A673 (cell line): ENCODE results near the gene PLEKHM1. TPM values are rescaled to one million over a fixed set of nuclear protein-coding genes. Genes with fewer than 3 reads are reported as not detected.
A peak's percentile ranks its signal among the peaks of the same experiment; 100 is the strongest.

ENCODE experiments used
- BruUV-seq: library from RNA; stranded (reverse); fragments of 400-500 nt; replicated peaks from 2 replicates; lab custom pipeline; 2021; lab: Mats Ljungman, UMichigan
- CTCF ChIA-PET: fragments of 300-600 bp; sonication (Branson Sonifier 250); formaldehyde crosslinking; loops from one replicate; lab custom pipeline; 2022; ENCODE audit warnings: antibody characterized with exemption; lab: Charles Lee
- POLR2A ChIA-PET: fragments of 300-600 bp; sonication (Branson Sonifier 250); formaldehyde crosslinking; loops from one replicate; lab custom pipeline; 2022; ENCODE audit warnings: antibody characterized with exemption; ENCODE audit not compliant: low non-redundant PET; lab: Charles Lee
- DNase-seq: peaks from one replicate; pipeline ENCODE4 v3.0.0-alpha.2; 2015; ENCODE audit warnings: low spot score
- H3K27ac ChIP-seq: fragments of 200-600 bp; sonication (generic); 2 replicates; pipeline ENCODE4 v1.5.1; 2016; ENCODE audit warnings: mixed run types, low read depth, mild to moderate bottlenecking, mixed read lengths, antibody characterized with exemption, low read length; ENCODE audit not compliant: poor library complexity, severe bottlenecking
- H3K27me3 ChIP-seq: fragments of 200-600 bp; sonication (generic); replicated peaks from 2 replicates; pipeline ENCODE4 v1.6.1; 2017; ENCODE audit warnings: mixed run types, low read depth, mild to moderate bottlenecking, mixed read lengths, antibody characterized with exemption, low read length; ENCODE audit not compliant: insufficient read depth, poor library complexity
- H3K36me3 ChIP-seq: fragments of 200-600 bp; sonication (generic); 2 replicates; pipeline ENCODE4 v1.6.1; 2016; ENCODE audit warnings: mixed run types, mild to moderate bottlenecking, mixed read lengths, antibody characterized with exemption, low read length; ENCODE audit not compliant: insufficient read depth, poor library complexity, severe bottlenecking
- H3K4me1 ChIP-seq: fragments of 200-600 bp; sonication (generic); 2 replicates; pipeline ENCODE4 v1.6.1; 2017; ENCODE audit warnings: mixed run types, mild to moderate bottlenecking, mixed read lengths, antibody characterized with exemption, low read length; ENCODE audit not compliant: insufficient read depth, poor library complexity, severe bottlenecking
- H3K4me3 ChIP-seq: fragments of 200-600 bp; sonication (generic); 2 replicates; pipeline ENCODE4 v1.5.1; 2016; ENCODE audit warnings: low read depth, mixed run types, mild to moderate bottlenecking, mixed read lengths, low read length; ENCODE audit not compliant: poor library complexity, severe bottlenecking
- H3K9me3 ChIP-seq: fragments of 200-600 bp; sonication (generic); 2 replicates; pipeline ENCODE4 v1.6.1; 2016; ENCODE audit warnings: mixed run types, low read depth, mild to moderate bottlenecking, mixed read lengths, antibody characterized with exemption, low read length; ENCODE audit not compliant: poor library complexity, severe bottlenecking
- EZH2 ChIP-seq: fragments of 200-600 bp; sonication (generic); IDR thresholded peaks from 2 replicates; pipeline ENCODE4 v1.6.1; 2017; ENCODE audit warnings: borderline replicate concordance, low read depth, mild to moderate bottlenecking, mixed read lengths, antibody characterized with exemption, low read length; ENCODE audit not compliant: poor library complexity, severe bottlenecking
- intact Hi-C: fragments of 100-400 bp; cut with micrococcal nuclease; formaldehyde crosslinking; loops from one replicate; pipeline ENCODE4 v1.10.0; 2022; ENCODE audit not compliant: unreplicated experiment
- total RNA-seq: library from RNA; stranded (reverse); gene quantifications from 2 replicates; pipeline ENCODE4 v1.2.3, GENCODE V29; 2021
- TF ChIP-seq, protein P1 (sequence below): fragments of 300-800, 200-600 bp; sonication (generic); conservative IDR thresholded peaks from 2 replicates; pipeline ENCODE4 v1.5.1; 2017; ENCODE audit warnings: low read depth, mild to moderate bottlenecking, antibody characterized with exemption, low read length, moderate library complexity, mixed read lengths

Gene PLEKHM1
- total RNA-seq, 1 experiment from 2014 or later: 11.9 TPM

DNA sequence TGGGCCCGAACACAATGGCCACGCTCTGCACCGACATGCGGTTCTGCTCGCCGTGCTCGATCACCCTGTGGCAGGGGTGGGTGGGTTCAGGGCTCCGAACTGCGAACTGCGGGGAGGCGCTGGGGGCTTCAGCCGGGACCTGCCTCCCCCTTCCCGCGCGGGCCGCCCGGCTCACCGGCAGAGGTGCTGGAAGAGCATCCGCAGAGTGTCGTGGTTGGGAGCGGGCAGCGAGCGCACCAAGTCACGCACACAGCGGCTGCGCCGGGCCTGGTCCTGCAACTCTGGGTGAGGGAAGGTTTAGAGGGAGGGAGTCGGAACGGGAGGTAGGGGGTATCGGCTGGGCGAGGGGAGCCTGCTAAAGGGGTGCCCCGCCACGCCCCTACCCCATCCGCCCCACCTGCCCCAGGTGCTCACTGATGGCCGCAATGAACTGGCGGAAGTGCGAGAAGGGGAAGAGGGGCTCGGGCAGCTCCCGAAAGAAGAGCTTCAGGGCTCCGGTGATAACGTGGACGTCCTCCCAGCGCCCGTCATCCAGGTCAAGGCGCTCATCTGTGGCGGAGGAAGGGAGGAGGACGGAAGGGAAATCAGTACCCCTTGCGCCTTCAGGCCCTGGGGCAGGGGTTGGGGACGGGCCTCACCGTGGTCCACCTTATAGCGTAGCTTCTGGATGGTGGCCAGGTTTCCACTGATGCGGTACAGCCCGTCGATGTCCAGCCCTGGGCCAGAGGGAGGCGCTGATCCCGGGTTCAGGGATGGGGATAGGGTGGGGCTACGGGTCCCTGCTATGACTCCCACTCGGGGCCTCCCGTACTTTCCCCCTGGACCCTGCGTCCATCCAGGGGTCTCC lies 94.7 kb downstream of the PLEKHM1 start:
- Histone ChIP-seq H3K4me3 (peak overlapping the region; percentile 15), H3K27me3 (no peaks in the 10 kb centered on the region), H3K36me3 (no peaks in the 10 kb centered on the region), H3K27ac (no peak overlapping the region), H3K9me3 (no peaks in the 10 kb centered on the region), H3K4me1 (no peaks in the 10 kb centered on the region)
- BruUV-seq: no TSS peak
- ChIA-PET CTCF (interaction anchor here (0.9 kb wide), 1 partner anchor 115 kb away, joined by 4 read pairs; no protein-coding TSS in a partner anchor), POLR2A (no interaction called here)
- no peak for DNase-seq
- TF ChIP-seq, protein P1, sequence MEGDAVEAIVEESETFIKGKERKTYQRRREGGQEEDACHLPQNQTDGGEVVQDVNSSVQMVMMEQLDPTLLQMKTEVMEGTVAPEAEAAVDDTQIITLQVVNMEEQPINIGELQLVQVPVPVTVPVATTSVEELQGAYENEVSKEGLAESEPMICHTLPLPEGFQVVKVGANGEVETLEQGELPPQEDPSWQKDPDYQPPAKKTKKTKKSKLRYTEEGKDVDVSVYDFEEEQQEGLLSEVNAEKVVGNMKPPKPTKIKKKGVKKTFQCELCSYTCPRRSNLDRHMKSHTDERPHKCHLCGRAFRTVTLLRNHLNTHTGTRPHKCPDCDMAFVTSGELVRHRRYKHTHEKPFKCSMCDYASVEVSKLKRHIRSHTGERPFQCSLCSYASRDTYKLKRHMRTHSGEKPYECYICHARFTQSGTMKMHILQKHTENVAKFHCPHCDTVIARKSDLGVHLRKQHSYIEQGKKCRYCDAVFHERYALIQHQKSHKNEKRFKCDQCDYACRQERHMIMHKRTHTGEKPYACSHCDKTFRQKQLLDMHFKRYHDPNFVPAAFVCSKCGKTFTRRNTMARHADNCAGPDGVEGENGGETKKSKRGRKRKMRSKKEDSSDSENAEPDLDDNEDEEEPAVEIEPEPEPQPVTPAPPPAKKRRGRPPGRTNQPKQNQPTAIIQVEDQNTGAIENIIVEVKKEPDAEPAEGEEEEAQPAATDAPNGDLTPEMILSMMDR: no peak
- TF ChIP-seq EZH2: no peak
- intact Hi-C loops: no loop called here

DNA sequence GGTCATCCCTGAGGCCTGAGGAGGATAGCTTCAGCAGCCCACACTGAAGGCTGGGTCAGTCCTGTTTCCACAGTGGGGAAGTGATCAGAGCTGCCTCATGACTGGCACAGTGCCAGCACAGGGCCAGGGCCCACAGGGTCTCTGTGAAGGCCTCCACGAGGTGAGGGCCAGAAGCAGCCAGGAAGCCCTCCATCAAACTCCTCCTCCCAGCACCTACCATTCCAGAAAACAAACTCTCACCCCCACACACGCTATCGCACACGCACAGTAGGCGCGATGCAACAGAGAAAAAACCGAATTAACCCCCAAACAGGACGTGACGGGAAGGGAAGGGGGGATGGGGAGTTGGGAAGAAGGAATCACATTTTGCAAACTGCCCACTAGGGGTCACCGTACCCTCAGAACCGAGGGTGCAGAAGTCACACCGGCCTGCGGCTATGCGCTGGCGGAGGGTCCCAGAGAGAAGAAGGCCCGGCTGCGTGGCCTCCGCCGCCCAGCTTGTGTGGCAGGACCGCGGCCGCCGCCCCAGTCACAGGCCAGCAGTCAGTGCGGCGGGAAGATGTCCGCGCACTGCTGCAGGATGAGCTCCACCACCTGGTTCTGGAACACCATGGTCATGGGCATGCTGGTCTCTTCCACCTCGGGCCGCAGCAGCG lies 95.5 kb downstream of the PLEKHM1 start:
- H3K27ac ChIP-seq: no peak overlapping the region
- H3K9me3 ChIP-seq: no peaks in the 10 kb centered on the region
- peak; percentile 75 for DNase-seq
- peak overlapping the region; percentile 15 for H3K4me3 ChIP-seq
- H3K4me1 ChIP-seq: no peaks in the 10 kb centered on the region
- POLR2A ChIA-PET: no interaction called here
- no peaks in the 10 kb centered on the region for H3K27me3 ChIP-seq
- intact Hi-C loops: no loop called here
- no TSS peak for BruUV-seq
- CTCF ChIA-PET: interaction anchor here (0.9 kb wide), 1 partner anchor 114 kb away, joined by 4 read pairs; no protein-coding TSS in a partner anchor
- TF ChIP-seq, protein P1: peak; percentile 57
- TF ChIP-seq EZH2: no peak
- H3K36me3 ChIP-seq: no peaks in the 10 kb centered on the region

DNA sequence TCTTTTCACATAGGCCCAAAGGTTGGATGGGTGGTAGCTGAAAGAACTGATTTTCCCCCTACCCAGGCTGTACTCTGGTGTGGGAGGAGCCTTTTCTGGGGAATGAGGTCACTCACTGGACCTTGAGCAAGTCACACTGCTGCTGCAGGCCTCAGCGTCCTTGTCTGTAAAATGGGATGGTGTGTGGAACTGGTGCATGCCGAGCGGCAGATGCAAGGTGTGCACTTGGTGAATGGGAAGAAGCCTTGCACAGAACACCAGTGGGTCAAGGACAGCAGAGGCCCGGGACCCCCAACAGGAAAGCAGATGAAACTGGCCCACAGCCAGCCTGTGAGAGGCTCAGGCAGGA lies 96.0 kb downstream of the PLEKHM1 start:
- no peak overlapping the region for H3K27ac ChIP-seq
- no peak for TF ChIP-seq EZH2
- TF ChIP-seq, protein P1: no peak
- peak overlapping the region; percentile 15 for H3K4me3 ChIP-seq
- POLR2A ChIA-PET: no interaction called here
- no peaks in the 10 kb centered on the region for H3K36me3 ChIP-seq
- H3K27me3 ChIP-seq: no peaks in the 10 kb centered on the region
- intact Hi-C loops: no loop called here
- CTCF ChIA-PET: no interaction called here
- BruUV-seq: no TSS peak
- H3K9me3 ChIP-seq: no peaks in the 10 kb centered on the region
- DNase-seq: no peak
- H3K4me1 ChIP-seq: no peaks in the 10 kb centered on the region
